ENCODE measurements around the gene CAST.

- TF ChIP-seq CTCF (IDR thresholded peaks at IDR 0.05; ENCODE audit: insufficient read depth, low read length, poor library complexity, severe bottlenecking) (no peak), EZH2phosphoT487 (conservative IDR thresholded peaks at IDR 0.05; ENCODE audit: low read length) (no peak)
Measured at GRCh38 chr5:96756985-96757384, 94.8 kb downstream of the CAST start.

All from SU-DHL-6 (cell line).